GM12874 (cell line): ENCODE results near the gene INPP5K.

Experiments used
- TF ChIP-seq, protein P1 (sequence below): IDR thresholded peaks from 2 replicates; pipeline ENCODE4 v1.5.1; 2011; ENCODE audit warnings: low read depth, mild to moderate bottlenecking, control low read depth, low read length, moderate library complexity; ENCODE audit not compliant: insufficient read depth

INPP5K gene

DNA sequence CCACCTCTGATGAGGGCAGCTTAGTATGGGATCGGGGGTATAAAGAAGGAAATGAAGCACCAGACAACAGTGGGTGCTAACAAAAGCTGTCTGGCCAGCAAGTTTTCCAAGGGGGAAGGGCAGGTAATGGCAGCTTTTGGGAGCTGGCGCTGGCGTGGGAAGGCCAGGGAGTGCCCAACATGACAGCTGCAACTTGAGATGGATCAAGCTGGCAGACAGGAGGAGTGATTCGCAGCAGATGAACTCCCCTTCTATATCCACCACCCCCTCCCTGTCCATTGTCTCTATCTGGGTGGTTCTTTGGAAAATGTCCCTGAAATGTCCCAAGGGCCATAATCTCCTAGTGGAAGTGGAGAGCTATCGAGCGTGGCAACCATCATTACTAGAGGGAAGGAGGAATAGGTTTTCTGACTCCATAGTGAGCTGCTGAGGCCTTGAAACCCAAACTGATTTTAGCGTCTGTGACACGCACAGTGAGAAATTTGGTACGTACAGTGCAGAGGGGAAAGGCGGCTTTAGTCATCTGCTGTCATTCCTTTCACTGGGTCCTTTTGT, 4.8 kb upstream of the INPP5K start:
- TF ChIP-seq, protein P1, sequence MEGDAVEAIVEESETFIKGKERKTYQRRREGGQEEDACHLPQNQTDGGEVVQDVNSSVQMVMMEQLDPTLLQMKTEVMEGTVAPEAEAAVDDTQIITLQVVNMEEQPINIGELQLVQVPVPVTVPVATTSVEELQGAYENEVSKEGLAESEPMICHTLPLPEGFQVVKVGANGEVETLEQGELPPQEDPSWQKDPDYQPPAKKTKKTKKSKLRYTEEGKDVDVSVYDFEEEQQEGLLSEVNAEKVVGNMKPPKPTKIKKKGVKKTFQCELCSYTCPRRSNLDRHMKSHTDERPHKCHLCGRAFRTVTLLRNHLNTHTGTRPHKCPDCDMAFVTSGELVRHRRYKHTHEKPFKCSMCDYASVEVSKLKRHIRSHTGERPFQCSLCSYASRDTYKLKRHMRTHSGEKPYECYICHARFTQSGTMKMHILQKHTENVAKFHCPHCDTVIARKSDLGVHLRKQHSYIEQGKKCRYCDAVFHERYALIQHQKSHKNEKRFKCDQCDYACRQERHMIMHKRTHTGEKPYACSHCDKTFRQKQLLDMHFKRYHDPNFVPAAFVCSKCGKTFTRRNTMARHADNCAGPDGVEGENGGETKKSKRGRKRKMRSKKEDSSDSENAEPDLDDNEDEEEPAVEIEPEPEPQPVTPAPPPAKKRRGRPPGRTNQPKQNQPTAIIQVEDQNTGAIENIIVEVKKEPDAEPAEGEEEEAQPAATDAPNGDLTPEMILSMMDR = no peak

DNA sequence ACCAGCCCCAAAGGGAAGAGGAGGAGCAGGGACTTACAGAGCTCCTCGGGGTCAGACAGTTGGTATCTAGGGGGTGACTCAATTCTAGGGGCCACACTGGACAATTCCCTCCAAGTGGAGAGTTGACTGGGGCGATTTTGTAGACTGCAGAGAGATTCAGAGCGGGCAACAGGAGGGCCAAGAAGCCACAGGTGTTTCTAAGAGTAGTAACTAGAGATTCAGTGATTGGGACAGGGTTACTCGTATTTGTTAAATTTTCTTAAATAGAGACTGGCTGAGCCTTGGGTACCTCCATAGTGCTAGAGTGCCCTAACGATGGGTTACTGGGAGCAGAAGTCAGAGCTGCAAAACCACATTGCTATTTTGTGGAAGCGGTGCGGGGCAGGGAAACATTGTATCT, 3.3 kb upstream of the INPP5K start:
- TF ChIP-seq, protein P1 = no peak

DNA sequence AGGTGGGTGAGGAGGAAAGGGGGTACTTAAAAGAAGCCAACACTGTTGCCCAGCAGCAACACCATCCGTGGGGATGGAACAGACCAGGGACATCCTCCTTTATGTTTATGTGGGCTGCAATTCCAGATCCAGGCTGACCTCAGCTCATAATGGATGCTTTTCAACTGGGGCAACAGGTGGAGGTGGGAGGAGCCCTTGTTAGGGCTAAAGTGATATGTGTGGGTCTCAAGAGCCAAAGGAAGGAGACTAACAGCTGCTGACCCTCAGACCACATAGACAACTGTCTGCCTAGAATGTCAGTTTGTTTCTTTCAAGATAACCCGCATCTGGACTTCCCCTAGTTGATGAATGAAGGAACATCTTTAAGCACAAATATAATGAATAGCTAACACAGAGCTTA, 2.0 kb upstream of the INPP5K start:
- TF ChIP-seq, protein P1 = no peak

DNA sequence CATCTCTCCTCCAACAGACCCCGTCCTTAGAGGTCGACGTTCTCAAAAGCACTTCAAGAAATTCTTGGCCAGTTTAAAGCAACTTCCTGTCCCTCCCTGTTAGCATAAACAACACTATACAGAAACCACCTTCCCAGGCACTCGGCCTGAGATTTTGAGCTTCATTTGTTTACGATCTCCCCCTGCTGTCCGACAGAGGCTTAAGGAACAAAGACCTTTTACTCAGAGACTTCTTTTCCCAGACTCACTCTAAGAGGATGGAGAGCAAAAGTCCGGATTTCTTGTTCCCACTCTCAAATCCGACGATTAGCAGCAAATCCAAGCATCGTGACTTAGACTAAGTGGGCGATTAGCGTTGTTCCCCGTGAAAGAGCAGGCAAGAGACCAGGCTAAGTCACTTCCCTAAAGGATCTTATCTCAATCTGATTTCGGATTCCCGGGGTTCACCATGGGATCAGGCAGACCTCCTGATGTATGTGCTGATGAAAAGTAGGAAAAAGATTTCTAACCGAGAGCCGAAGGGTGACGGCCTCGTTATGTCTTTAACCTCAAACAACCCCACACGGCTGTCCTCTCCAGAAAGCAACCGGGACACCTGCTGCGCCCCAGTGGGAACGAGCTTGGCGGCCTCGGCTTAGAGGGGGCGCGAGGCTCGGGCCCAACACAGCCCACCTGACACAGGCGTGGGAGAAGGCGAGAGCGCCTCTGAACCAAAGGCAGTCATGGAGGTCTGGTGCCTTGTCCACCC, 598 bp downstream of the INPP5K start:
- TF ChIP-seq, protein P1 = peak; percentile 55

DNA sequence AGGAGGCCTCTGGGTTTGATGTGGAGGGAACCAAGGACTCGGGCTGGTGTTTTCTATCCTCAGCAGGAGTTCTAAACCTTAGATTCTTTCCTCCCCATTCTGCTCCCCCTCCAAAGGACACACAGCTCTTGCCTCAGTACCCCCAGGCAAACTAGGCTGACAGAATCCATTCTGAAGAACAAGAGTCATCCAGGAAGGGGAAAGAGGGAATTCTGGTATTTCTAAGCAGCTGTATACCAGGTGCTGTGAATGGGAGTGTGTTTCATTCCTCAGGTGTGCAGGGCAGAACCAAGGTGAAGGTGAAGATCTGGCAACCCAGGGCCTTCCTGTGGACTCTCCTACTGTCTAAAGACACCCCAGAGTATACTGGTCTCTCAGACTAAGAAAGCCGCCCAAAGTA, 4.1 kb downstream of the INPP5K start:
- TF ChIP-seq, protein P1 = no peak

DNA sequence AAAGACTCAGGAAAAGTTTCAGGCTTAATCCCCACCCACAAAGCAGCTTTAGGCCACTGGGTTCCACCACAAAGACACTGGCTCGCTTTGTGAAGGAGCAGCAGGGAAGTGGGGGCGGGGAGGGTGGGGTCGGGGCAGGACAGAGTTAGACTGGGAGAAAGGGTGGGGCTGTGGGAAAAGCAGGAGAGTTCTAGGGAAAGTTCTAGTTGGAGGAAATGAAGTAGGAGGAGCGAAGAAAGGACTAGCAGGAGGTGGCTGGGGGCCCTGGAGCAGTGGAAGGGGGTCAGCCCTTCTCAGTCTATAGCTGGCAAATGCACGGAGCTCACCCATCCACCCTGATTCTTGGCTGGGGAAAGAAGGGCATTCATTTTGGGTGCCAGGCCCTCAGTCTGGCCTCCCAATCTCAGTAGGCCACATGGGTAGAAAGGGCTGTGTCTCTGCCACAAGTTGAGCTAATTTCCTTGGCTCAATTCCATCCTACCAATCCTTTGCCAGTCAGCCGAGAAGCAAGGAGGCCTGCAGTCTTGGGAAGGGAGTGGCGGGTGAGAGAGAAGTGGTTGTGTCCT, 4.6 kb downstream of the INPP5K start:
- TF ChIP-seq, protein P1 = no peak

DNA sequence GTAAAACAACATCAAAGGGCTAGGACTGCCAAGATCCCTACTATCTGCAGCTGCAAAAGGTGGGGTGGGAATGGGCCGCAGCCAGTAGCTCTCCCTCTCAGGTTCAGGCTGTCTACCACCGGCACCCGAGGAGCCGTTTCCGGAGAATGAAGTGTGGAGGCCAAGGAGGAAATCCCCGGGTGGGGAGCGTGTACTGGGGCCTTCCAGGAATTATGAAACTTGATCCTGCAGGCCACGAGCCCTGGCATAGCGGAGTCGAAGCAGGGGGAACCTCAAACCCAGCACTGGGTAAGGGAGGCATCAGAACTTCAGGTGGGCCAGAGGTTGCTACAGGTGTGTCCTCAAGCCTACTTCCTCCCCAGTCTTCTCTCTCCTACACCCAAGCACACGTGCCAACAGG, 5.1 kb downstream of the INPP5K start:
- TF ChIP-seq, protein P1 = no peak
